Fibroblast of peridontal ligament (primary cell): ENCODE measurements around the gene B3GAT3.
"Not testable (repeated sequence)": the region's sequence is repeated elsewhere in the genome, so short reads cannot be mapped to it uniquely, and the experiment has no call there.

ENCODE experiments used
- DNase-seq: peaks from one replicate; pipeline ENCODE4 v3.0.0-alpha.2; 2010; ENCODE audit errors: extremely low read depth

The B3GAT3 gene

GRCh38 chr11:62621567-62622470 is at the start of gene B3GAT3:
B3GAT3 (minus strand) TSS chr11:62621986; CDS start chr11:62621947, 39 bp downstream.
- peak; percentile 97 for DNase-seq

DNA sequence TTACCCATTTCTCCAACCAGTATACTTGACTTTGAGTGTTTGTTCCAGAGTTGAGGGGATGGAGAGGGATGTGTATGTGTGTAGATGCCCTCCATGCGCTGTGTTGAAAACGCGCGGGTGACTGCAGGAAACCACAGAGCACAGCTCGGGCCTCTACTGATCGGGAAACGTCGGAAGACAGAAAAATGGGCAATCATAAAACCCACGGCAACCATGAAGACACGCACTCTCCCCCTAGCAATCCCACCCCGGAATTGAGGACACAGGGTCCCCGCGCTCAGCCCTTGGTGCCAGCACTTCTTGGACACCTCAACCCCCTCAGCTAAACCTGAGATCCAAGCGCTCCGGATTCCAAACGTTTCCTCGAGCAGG is 49.4 kb upstream of the B3GAT3 start:
- DNase-seq = no peak

GRCh38 chr11:62669420-62670161 is 47.8 kb upstream of the B3GAT3 start:
- DNase-seq = no peak

- no peak for DNase-seq
Observed at GRCh38 chr11:62667460-62667859, 45.7 kb upstream of the B3GAT3 start.

DNA sequence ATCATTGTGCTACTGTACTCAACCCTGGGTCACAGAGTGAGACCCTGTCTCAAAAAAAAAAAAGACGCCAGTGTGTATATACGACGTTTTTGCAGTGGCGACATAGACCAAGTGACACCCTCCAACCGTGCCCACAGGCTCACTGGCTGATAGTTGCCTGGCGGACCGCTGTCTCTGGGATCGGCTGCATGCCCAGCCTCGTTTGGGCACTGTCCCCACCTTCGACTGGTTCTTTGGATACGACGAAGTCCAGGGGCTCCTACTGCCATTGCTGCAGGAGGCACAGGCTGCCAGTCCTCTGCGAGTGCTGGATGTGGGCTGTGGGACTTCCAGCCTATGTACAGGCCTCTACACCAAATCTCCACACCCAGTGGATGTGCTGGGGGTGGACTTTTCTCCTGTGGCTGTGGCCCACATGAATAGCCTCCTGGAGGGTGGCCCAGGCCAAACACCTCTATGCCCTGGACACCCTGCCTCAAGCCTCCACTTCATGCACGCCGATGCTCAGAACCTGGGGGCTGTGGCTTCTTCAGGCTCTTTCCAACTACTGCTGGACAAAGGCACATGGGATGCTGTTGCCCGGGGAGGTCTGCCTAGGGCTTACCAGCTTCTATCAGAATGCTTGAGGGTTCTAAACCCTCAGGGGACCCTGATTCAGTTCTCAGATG is 44.6 kb upstream of the B3GAT3 start:
- DNase-seq = no peak

GRCh38 chr11:62665599-62666258 is 43.9 kb upstream of the B3GAT3 start:
- peak; percentile 67 for DNase-seq

DNA sequence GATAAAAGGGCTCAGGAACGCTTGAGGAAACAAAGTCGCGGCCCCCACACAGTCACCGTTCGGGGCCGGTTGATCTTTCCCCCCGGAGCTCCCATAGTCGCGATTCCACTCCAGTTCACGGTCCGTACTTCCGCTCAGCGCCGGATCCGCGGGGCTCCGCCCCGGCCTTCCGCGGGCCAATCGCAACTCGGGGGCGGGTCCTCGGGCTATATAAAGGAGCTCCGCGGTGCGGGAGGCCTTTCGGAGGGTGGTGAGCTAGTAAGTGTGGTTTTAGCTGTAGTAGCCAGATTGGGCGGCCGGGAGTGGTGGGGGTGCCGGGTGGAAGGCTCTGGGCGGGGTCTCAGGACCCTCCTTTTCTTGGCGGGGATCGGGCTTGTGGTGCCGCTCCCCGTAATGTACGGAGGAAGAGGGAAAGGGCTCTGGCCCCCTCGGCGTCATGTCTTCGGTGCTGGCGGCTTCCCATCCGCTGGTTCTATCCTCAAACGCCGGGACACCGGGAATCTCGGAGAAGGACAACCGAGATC is 43.4 kb upstream of the B3GAT3 start, which contains the start of the genes C11orf98 and CSKMT:
C11orf98 (minus strand) TSS at position 136 of the 524 bp plus-strand sequence; CDS start at position 95, 41 bp downstream.
CSKMT (plus strand) TSS at position 238 of the 524 bp plus-strand sequence. CDS start 568 bp downstream, outside the sequence.
- DNase-seq = peak; percentile 91

DNA sequence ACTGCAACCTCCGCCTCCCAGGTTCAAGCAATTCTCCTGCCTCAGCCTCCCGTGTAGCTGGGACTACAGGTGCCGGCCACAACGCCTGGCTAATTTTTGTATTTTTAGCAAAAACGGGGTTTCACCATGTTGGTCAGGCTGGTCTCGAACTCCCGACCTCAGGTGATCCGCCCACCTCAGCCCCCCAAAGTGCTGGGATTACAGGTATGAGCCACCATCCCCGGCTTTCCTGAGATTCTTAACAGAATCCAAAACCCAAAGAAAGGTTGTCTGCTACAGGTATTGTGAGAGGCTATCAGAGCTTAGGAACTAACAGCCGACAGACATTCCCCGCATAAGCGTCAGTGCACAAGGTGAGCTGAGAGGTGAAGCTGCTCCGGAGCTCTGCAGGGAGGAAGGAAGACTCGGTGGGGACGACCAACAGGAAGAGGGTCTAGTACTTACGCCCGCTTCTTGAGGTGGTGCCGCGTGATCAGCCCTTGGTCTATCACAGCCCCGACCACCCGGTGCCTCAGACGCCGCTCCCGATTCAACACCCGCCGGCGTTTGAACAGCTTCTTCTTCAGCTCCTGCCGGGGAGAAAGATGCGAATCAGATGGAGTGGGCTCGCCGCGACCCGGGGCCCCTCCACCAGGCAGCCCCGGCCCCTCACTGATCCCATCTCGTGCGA is 42.8 kb upstream of the B3GAT3 start:
- DNase-seq = no peak

- no peak for DNase-seq
Observed at GRCh38 chr11:62656796-62657429, 35.1 kb upstream of the B3GAT3 start.

DNA sequence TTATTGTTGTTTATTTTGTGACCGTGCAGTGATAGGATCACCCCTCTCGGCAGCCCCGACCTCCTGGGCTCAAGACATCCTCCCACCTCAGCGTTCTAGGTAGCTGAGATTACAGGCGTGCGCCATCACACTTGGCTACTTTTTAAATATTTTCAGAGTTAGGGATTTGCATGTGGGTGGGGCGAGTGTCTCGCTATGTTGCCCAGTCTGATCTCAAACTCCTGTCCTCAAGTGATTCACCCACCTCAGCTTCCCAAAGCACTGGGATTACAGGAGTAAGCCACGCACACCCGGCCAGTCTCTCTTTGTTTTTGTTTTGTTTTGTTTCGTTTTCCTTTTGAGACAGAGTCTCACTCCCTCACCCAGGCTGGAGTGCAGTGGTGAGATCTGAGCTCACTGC is 32.5 kb upstream of the B3GAT3 start:
- no peak for DNase-seq

DNA sequence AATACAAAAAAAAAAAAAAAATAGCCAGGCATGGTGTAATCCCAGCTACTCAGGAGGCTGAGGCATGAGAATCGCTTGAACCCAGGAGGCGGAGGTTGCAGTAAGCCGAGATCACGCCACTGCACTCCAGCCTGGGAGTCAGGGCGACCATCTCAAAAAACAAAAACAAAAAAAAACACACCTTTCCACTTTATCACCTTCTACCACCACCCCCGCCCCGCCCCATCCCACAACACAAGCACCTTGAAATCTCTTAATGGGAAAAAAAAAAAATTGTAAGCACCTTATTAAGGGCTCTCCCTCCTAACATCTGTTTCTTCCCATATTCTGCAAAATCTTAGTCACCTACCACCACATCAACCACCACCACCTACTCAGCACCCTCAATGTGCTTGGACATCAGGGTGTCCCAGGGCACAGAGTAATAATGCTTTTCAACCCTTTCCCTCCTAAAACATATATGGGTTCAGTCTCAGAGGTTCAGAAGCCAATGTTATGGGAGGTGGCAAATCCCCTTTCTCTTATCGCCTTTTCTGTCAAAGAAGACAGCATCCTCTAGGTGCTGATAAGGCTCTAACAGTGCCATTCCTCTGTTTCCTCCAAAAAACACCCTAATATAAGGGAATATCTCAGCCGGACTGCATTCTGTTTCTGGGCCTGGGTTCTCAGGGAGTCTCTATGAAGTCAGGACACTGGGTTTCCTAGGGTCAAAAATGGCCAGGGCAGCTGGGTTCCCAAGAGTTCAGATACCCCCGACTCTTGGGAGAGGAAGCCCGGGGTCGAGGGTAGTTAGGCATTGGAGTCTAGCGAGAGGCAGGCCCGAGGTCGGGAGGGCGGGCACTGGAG is 30.6 kb upstream of the B3GAT3 start:
- DNase-seq = peak; percentile 7

- DNase-seq = not testable (repeated sequence)
Observed at GRCh38 chr11:62650283-62650682, 28.5 kb upstream of the B3GAT3 start.

DNA sequence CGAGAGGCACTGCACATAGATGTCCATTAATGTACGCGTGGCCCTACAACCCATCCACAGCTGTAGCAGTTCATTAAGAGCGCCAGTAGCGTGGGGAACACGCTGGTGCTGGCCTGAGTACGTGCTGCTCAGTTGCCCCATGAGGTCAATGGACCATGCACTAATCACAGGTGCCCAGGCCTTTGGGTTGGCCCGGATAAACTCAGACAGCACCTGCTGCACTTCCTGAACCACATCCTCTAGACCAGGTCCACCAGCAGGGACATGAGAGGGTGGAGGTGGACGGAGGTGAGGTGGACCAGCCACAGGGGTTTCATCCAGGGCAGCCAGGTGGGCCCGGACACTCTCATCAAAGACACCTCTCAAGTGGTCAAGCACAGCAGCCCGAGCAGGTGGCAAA is 27.7 kb upstream of the B3GAT3 start:
- no peak for DNase-seq

- DNase-seq = no peak
Observed at GRCh38 chr11:62648967-62649364, 27.2 kb upstream of the B3GAT3 start.

DNA sequence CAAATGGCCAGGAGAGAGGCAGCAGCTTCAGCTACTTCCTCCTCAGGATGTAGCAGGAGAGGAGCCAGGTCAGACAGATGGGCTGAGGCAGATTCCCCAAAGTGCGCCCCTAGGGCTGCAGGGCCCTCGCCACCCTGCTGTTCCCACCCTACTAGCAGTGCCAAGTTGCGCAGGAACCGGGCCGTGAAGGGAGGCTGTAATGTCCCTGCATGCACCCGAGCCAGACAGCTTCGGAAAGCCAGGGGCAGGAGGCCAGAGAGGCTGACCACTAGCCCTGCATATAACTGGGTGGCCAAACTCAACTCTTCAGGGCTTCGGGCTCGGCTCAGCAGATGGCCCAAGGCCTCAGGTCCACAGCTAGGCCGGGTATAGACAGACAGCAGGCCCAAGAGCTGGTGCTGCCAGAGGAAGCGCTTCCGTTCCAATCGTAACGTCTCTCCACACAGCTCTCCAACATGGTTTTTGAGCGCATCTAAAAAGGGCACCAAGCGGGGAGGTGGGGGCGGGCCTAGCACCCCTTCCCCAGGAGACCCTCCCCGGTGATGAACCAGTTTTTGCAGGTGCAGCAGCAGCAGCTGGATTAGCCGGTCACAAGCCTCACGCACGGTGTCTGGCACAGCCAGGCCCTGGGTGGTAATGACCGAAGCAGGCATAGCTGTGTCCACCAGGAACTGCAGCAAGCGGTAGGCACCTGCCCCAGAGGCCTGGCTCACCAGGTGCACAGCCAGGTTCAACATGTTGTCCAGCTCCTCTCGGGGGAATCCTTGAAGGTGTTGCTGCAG is 26.6 kb upstream of the B3GAT3 start:
- DNase-seq = no peak

GRCh38 chr11:62647609-62648005 is 25.8 kb upstream of the B3GAT3 start:
- DNase-seq = no peak

- no peak for DNase-seq
Observed at GRCh38 chr11:62646825-62647608, 25.2 kb upstream of the B3GAT3 start.
